SU-DHL-6 (cell line): ENCODE measurements around the gene OXGR1.

Experiments
- H2AFZ ChIP-seq: fragments of 200-600 bp; sonication (generic); 2 replicates; pipeline ENCODE4 v1.6.1; 2014; ENCODE audit warnings: low read depth, mild to moderate bottlenecking, moderate library complexity, mixed read lengths, antibody characterized with exemption, low read length; ENCODE audit not compliant: severe bottlenecking
- H3F3A ChIP-seq: fragments of 200-600 bp; shearing (Covaris generic); 2 replicates; pipeline ENCODE4 v1.6.0; 2016; ENCODE audit warnings: antibody characterized with exemption, mild to moderate bottlenecking; ENCODE audit not compliant: insufficient read depth
- H3K27ac ChIP-seq: fragments of 200-600 bp; sonication (generic); 2 replicates; pipeline ENCODE4 v1.5.1; 2016; ENCODE audit warnings: low read depth, mild to moderate bottlenecking, low read length, moderate library complexity, mixed read lengths
- H3K27me3 ChIP-seq: fragments of 200-600 bp; sonication (generic), shearing (Covaris generic); 2 replicates; pipeline ENCODE4 v1.6.0; 2014; ENCODE audit warnings: mild to moderate bottlenecking, low read length
- H3K36me3 ChIP-seq: fragments of 200-600 bp; sonication (generic); 2 replicates; pipeline ENCODE4 v1.6.1; 2014; ENCODE audit warnings: mild to moderate bottlenecking, low read length, mixed read lengths
- H3K4me2 ChIP-seq: fragments of 300-600, 200-600 bp; shearing (Covaris generic), sonication (generic); 2 replicates; pipeline ENCODE4 v1.6.0; 2014; ENCODE audit warnings: low read length, low read depth, mild to moderate bottlenecking; ENCODE audit not compliant: poor library complexity, severe bottlenecking
- H3K4me3 ChIP-seq: fragments of 200-600 bp; sonication (generic); 2 replicates; pipeline ENCODE4 v1.5.1; 2014; ENCODE audit warnings: antibody characterized with exemption, low read length, mild to moderate bottlenecking, mixed read lengths; ENCODE audit not compliant: insufficient read depth, poor library complexity, severe bottlenecking
- H3K79me2 ChIP-seq: fragments of 200-600 bp; sonication (generic); 2 replicates; pipeline ENCODE4 v1.6.1; 2014; ENCODE audit warnings: mild to moderate bottlenecking, low read length, moderate library complexity; ENCODE audit not compliant: insufficient read depth
- H3K9ac ChIP-seq: fragments of 200-600 bp; sonication (generic); 2 replicates; pipeline ENCODE4 v1.7.0; 2014; ENCODE audit warnings: mild to moderate bottlenecking, low read length
- H3K9me2 ChIP-seq: fragments of 200-600 bp; sonication (generic); replicated peaks from 2 replicates; pipeline ENCODE4 v1.6.1; 2014; ENCODE audit warnings: low read length; ENCODE audit not compliant: insufficient read depth
- H3K9me3 ChIP-seq: fragments of 200-600 bp; sonication (generic); 2 replicates; pipeline ENCODE4 v1.6.1; 2014; ENCODE audit warnings: low read length, mixed read lengths; ENCODE audit not compliant: insufficient read depth
- H4K20me1 ChIP-seq: fragments of 200-600 bp; sonication (generic); 2 replicates; pipeline ENCODE4 v1.6.1; 2014; ENCODE audit warnings: low read depth, mild to moderate bottlenecking, antibody characterized with exemption, low read length, moderate library complexity, mixed read lengths
- EZH2phosphoT487 ChIP-seq: fragments of 200-600 bp; sonication (generic), shearing (Covaris generic); conservative IDR thresholded peaks from 2 replicates; pipeline ENCODE4 v1.6.1; 2018; ENCODE audit warnings: mild to moderate bottlenecking, antibody characterized with exemption, low read length, moderate library complexity, mixed read lengths
- TF ChIP-seq, protein P1 (sequence below): fragments of 200-600 bp; sonication (generic); IDR thresholded peaks from one replicate; pipeline ENCODE4 v1.5.1; 2017; ENCODE audit warnings: antibody characterized with exemption, mild to moderate bottlenecking, low read length, moderate library complexity; ENCODE audit not compliant: insufficient read depth, poor library complexity, severe bottlenecking

OXGR1 gene

GRCh38 chr13:96952595-96952994 lies 41.7 kb downstream of the OXGR1 start:
- no peaks in the 10 kb centered on the region for H3K9me3 ChIP-seq
- H3K27ac ChIP-seq = no peak overlapping the region
- no peaks in the 10 kb centered on the region for H3K79me2 ChIP-seq
- no peak overlapping the region for H3K4me2 ChIP-seq
- TF ChIP-seq, protein P1, sequence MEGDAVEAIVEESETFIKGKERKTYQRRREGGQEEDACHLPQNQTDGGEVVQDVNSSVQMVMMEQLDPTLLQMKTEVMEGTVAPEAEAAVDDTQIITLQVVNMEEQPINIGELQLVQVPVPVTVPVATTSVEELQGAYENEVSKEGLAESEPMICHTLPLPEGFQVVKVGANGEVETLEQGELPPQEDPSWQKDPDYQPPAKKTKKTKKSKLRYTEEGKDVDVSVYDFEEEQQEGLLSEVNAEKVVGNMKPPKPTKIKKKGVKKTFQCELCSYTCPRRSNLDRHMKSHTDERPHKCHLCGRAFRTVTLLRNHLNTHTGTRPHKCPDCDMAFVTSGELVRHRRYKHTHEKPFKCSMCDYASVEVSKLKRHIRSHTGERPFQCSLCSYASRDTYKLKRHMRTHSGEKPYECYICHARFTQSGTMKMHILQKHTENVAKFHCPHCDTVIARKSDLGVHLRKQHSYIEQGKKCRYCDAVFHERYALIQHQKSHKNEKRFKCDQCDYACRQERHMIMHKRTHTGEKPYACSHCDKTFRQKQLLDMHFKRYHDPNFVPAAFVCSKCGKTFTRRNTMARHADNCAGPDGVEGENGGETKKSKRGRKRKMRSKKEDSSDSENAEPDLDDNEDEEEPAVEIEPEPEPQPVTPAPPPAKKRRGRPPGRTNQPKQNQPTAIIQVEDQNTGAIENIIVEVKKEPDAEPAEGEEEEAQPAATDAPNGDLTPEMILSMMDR = no peak
- TF ChIP-seq EZH2phosphoT487 = no peak
- H3K9ac ChIP-seq = no peak overlapping the region
- H3K9me2 ChIP-seq = no peaks in the 10 kb centered on the region; the same call in 1 of the 2 replicates
- H4K20me1 ChIP-seq = no peaks in the 10 kb centered on the region
- H3K36me3 ChIP-seq = no peaks in the 10 kb centered on the region
- no peaks in the 10 kb centered on the region for H3K27me3 ChIP-seq
- H2AFZ ChIP-seq = no peak overlapping the region
- H3K4me3 ChIP-seq = no peak overlapping the region
- no peaks in the 10 kb centered on the region for H3F3A ChIP-seq

GRCh38 chr13:96948127-96948526 lies 46.1 kb downstream of the OXGR1 start:
- no peak overlapping the region for H3K27ac ChIP-seq
- no peaks in the 10 kb centered on the region for H3F3A ChIP-seq
- H3K79me2 ChIP-seq = no peaks in the 10 kb centered on the region
- H3K27me3 ChIP-seq = no peaks in the 10 kb centered on the region
- no peak overlapping the region for H3K9ac ChIP-seq
- no peak overlapping the region for H2AFZ ChIP-seq
- no peaks in the 10 kb centered on the region for H4K20me1 ChIP-seq
- no peak overlapping the region for H3K4me3 ChIP-seq
- TF ChIP-seq, protein P1 = no peak
- TF ChIP-seq EZH2phosphoT487 = no peak
- H3K9me2 ChIP-seq = no peaks in the 10 kb centered on the region; the same call in 1 of the 2 replicates
- H3K9me3 ChIP-seq = no peaks in the 10 kb centered on the region
- no peaks in the 10 kb centered on the region for H3K36me3 ChIP-seq
- no peak overlapping the region for H3K4me2 ChIP-seq

DNA sequence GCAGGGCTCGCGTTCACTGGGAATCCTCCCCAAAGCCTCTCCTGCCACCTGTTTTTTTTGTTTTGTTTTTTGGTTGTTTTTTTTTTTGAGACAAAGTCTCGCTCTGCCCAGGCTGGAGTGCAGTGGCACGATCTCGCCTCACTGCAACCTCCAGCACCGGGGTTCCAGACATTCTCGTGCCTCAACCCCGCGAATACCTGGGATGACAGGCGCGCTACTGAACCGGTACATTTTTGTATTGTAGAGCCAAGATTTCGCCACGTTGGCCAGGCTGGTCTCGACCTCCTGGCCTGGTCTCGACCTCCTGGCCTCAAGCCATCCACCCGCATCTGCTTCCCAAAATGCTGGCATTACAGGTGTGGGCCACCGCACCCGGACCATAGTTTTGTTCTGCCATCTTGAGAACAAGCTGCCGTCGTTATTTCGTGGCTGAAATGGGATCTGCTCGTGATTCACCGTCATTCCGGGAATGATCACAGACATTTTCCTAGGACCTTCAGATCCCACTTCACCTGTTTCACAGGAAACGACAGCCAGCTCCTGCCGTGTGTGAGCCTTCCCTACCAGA lies 46.8 kb downstream of the OXGR1 start:
- Histone ChIP-seq H3K27me3 (no peaks in the 10 kb centered on the region), H3K9ac (no peak overlapping the region), H3K9me2 (no peaks in the 10 kb centered on the region; the same call in 1 of the 2 replicates), H3K4me3 (no peak overlapping the region), H3K79me2 (no peaks in the 10 kb centered on the region), H4K20me1 (no peaks in the 10 kb centered on the region), H3K9me3 (no peaks in the 10 kb centered on the region), H3F3A (no peaks in the 10 kb centered on the region), H3K27ac (no peak overlapping the region), H3K4me2 (no peak overlapping the region), H2AFZ (no peak overlapping the region), H3K36me3 (no peaks in the 10 kb centered on the region)
- TF ChIP-seq, protein P1 = no peak
- TF ChIP-seq EZH2phosphoT487 = no peak
